Natural killer cell (primary cell): ENCODE data around the gene NRM. TPM values are rescaled to one million over a fixed set of nuclear protein-coding genes. Genes with fewer than 3 reads are reported as not detected.
A peak's percentile ranks its signal among the peaks of the same experiment; 100 is the strongest.

Experiments used
- ATAC-seq, 3 donors: fragments of 150-1000 bp in 2 of 3; fragments of 200-7000 bp in 1 of 3; cut with Tn5 transposase; 1 replicate in 1 of 3; 2 replicates in 2 of 3; pipeline ENCODE4 v1.10.0; 2021; ENCODE audit warnings: mild to moderate bottlenecking in 2 of 3, moderate library complexity in 2 of 3
- DNase-seq, 2 donors: peaks; one replicate each; pipeline versions ENCODE4 v3.0.0 to v3.0.0-alpha.2; 2013 to 2021; ENCODE audit warnings: mixed read lengths in 1 of 2
- H3K27ac ChIP-seq: one replicate; pipeline ENCODE4 v1.5.1; 2013; ENCODE audit warnings: mild to moderate bottlenecking, low read length
- H3K27me3 ChIP-seq: one replicate; pipeline ENCODE4 v1.6.1; 2013; ENCODE audit warnings: low read length; ENCODE audit not compliant: control insufficient read depth, insufficient read depth
- H3K36me3 ChIP-seq: one replicate; pipeline ENCODE4 v1.6.1; 2013; ENCODE audit warnings: low read length; ENCODE audit not compliant: control insufficient read depth, insufficient read depth
- H3K4me1 ChIP-seq: one replicate; pipeline ENCODE4 v1.6.1; 2013; ENCODE audit warnings: low read length; ENCODE audit not compliant: control insufficient read depth, insufficient read depth
- H3K4me3 ChIP-seq: one replicate; pipeline ENCODE4 v1.5.1; 2013; ENCODE audit warnings: low read length
- H3K9me3 ChIP-seq: one replicate; pipeline ENCODE4 v1.6.1; 2013; ENCODE audit warnings: low read length; ENCODE audit not compliant: control insufficient read depth, insufficient read depth
- H3K27ac Mint-ChIP-seq, 2 donors: one replicate each; pipeline ENCODE4 v1.8.0; 2022; ENCODE audit warnings: mild to moderate bottlenecking in 2 of 2, mixed read lengths in 2 of 2, moderate library complexity in 1 of 2
- H3K27me3 Mint-ChIP-seq, 2 donors: one replicate each; pipeline ENCODE4 v1.8.0; 2022; ENCODE audit warnings: low read depth in 2 of 2, mixed read lengths in 2 of 2
- H3K36me3 Mint-ChIP-seq: one replicate; pipeline ENCODE4 v1.8.0; 2022; ENCODE audit warnings: mixed read lengths
- H3K4me1 Mint-ChIP-seq, 2 donors: one replicate each; pipeline ENCODE4 v1.8.0; 2022; ENCODE audit warnings: mixed read lengths in 2 of 2
- H3K4me3 Mint-ChIP-seq: one replicate; pipeline ENCODE4 v1.8.0; 2022; ENCODE audit warnings: mild to moderate bottlenecking, moderate library complexity, mixed read lengths
- H3K9me3 Mint-ChIP-seq, 2 donors: one replicate each; pipeline ENCODE4 v1.8.0; 2022; ENCODE audit warnings: mixed read lengths in 2 of 2
- CTCF ChIP-seq: fragments of 200-600 bp; IDR thresholded peaks from one replicate; pipeline ENCODE4 v1.8.0; 2022; ENCODE audit warnings: antibody characterized with exemption
- WGBS: methylation state at CpG from one replicate; pipeline ENCODE4 v1.1.7; 2013; ENCODE audit warnings: missing lambda C conversion rate; ENCODE audit not compliant: insufficient coverage; 5-methylcytosine and 5-hydroxymethylcytosine counted together
- intact Hi-C: fragments of 100-400 bp; cut with micrococcal nuclease; formaldehyde crosslinking; loops from one replicate; pipeline ENCODE4 v1.14.2; 2022
- total RNA-seq, 4 donors: library from RNA; stranded (reverse); fragments of 120-200 nt in 1 of 4; gene quantifications; one replicate each; pipeline versions ENCODE4 v1.2.3 to v1.2.4, GENCODE V29; 2013 to 2022

NRM gene
- total RNA-seq, 3 donors from 2014 or later (not counting 1 experiment from before 2014, with no cell fraction given), result 7.4 to 8.9 (median 8.7) TPM

GRCh38 chr6:30703821-30704220 is 13.0 kb upstream of the NRM start:
- Mint-ChIP-seq H3K27ac (peak overlapping the region in 1 of 2 donors; percentile 7), H3K27me3 (no peaks in the 10 kb centered on the region), H3K9me3 (no peaks in the 10 kb centered on the region), H3K4me1 (peaks cover 0 to 22% of the 10 kb centered on the region in 2 donors), H3K4me3 (no peak overlapping the region), H3K36me3 (peaks cover 8% of the 10 kb centered on the region)
- Histone ChIP-seq H3K4me3 (no peak overlapping the region), H3K27ac (no peak overlapping the region), H3K4me1 (no peaks in the 10 kb centered on the region), H3K36me3 (peaks cover 36% of the 10 kb centered on the region), H3K9me3 (no peaks in the 10 kb centered on the region), H3K27me3 (no peaks in the 10 kb centered on the region)
- DNase-seq, result no peak
- no peak for TF ChIP-seq CTCF
- intact Hi-C loops, result no loop called here
- no peak for ATAC-seq
- 89% methylated on average over 4 of the region's 4 CpGs for WGBS

GRCh38 chr6:30703011-30703410 is 12.2 kb upstream of the NRM start:
- peaks cover 0 to 20% of the 10 kb centered on the region in 2 donors for H3K4me1 Mint-ChIP-seq
- DNase-seq (no peak), ATAC-seq (no peak)
- Histone ChIP-seq H3K36me3 (peaks cover 34% of the 10 kb centered on the region), H3K4me3 (no peak overlapping the region), H3K27me3 (no peaks in the 10 kb centered on the region), H3K4me1 (no peaks in the 10 kb centered on the region), H3K27ac (no peak overlapping the region), H3K9me3 (no peaks in the 10 kb centered on the region)
- intact Hi-C loops, result no loop called here
- no peak overlapping the region for H3K27ac Mint-ChIP-seq
- no peak for TF ChIP-seq CTCF
- no peaks in the 10 kb centered on the region for H3K27me3 Mint-ChIP-seq
- 98% methylated on average over 10 of the region's 10 CpGs for WGBS
- H3K9me3 Mint-ChIP-seq, result no peaks in the 10 kb centered on the region
- peaks cover 8% of the 10 kb centered on the region for H3K36me3 Mint-ChIP-seq
- H3K4me3 Mint-ChIP-seq, result no peak overlapping the region

GRCh38 chr6:30700340-30700739 is 9.6 kb upstream of the NRM start:
- Histone ChIP-seq H3K36me3 (peaks cover 19% of the 10 kb centered on the region), H3K4me1 (no peaks in the 10 kb centered on the region), H3K4me3 (no peak overlapping the region), H3K27me3 (no peaks in the 10 kb centered on the region), H3K9me3 (no peaks in the 10 kb centered on the region), H3K27ac (no peak overlapping the region)
- ATAC-seq (no peak), DNase-seq (no peak)
- peaks cover 8% of the 10 kb centered on the region for H3K36me3 Mint-ChIP-seq
- H3K27ac Mint-ChIP-seq, result no peak overlapping the region
- TF ChIP-seq CTCF, result no peak
- no peaks in the 10 kb centered on the region for H3K9me3 Mint-ChIP-seq
- intact Hi-C loops, result no loop called here
- no peak overlapping the region for H3K4me3 Mint-ChIP-seq
- peaks cover 0 to 16% of the 10 kb centered on the region in 2 donors for H3K4me1 Mint-ChIP-seq
- no peaks in the 10 kb centered on the region for H3K27me3 Mint-ChIP-seq
- 90% methylated on average over 2 of the region's 4 CpGs for WGBS

GRCh38 chr6:30696432-30696831 is 5.6 kb upstream of the NRM start:
- no peak overlapping the region for H3K27ac Mint-ChIP-seq

More at GRCh38 chr6:30696432-30696831, 5.6 kb upstream of the NRM start:
- intact Hi-C loops, result no loop called here
- no peak for TF ChIP-seq CTCF
- H3K4me3 ChIP-seq, result no peak overlapping the region
- no peaks in the 10 kb centered on the region for H3K27me3 ChIP-seq
- H3K4me3 Mint-ChIP-seq, result no peak overlapping the region
- H3K36me3 ChIP-seq, result peaks cover 3% of the 10 kb centered on the region
- H3K4me1 Mint-ChIP-seq, result peaks cover 0 to under 1% of the 10 kb centered on the region in 2 donors
- peaks cover 2% of the 10 kb centered on the region for H3K4me1 ChIP-seq
- ATAC-seq, result no peak
- H3K9me3 ChIP-seq, result no peaks in the 10 kb centered on the region
- no peaks in the 10 kb centered on the region for H3K27me3 Mint-ChIP-seq
- H3K27ac ChIP-seq, result no peak overlapping the region
- no peaks in the 10 kb centered on the region for H3K9me3 Mint-ChIP-seq
- no peaks in the 10 kb centered on the region for H3K36me3 Mint-ChIP-seq
- WGBS, result 100% methylated on average over 5 of the region's 5 CpGs
- no peak for DNase-seq
